Ascending aorta (tissue), 2 donors: Measurements from ENCODE around the gene NFXL1. TPM values are rescaled to one million over a fixed set of nuclear protein-coding genes. Genes with fewer than 3 reads are reported as not detected.

ENCODE experiments used
- DNase-seq, 2 donors: peaks; one replicate each; pipeline ENCODE4 v3.0.0-alpha.2; 2019; ENCODE audit warnings: low spot score in 2 of 2
- H3K27ac ChIP-seq, 2 donors: fragments of 200-600 bp; sonication (generic); one replicate each; pipeline ENCODE4 v1.5.1; 2016 to 2017; ENCODE audit warnings: mild to moderate bottlenecking in 1 of 2
- H3K27me3 ChIP-seq: fragments of 200-600 bp; sonication (generic); one replicate; pipeline ENCODE4 v1.5.1; 2017
- H3K36me3 ChIP-seq, 2 donors: fragments of 200-600 bp; sonication (generic); one replicate each; pipeline ENCODE4 v1.5.1; 2016
- H3K4me1 ChIP-seq, 2 donors: fragments of 200-600 bp; sonication (generic); one replicate each; pipeline ENCODE4 v1.5.1; 2016 to 2017; ENCODE audit warnings: mild to moderate bottlenecking in 1 of 2
- H3K4me3 ChIP-seq, 2 donors: fragments of 200-600 bp; sonication (generic); one replicate each; pipeline ENCODE4 v1.5.1; 2016 to 2017; ENCODE audit warnings: mild to moderate bottlenecking in 1 of 2
- H3K9me3 ChIP-seq, 2 donors: fragments of 200-600 bp; sonication (generic); one replicate each; pipeline ENCODE4 v1.5.1; 2016
- CTCF ChIP-seq, 3 experiments: fragments of 200-600 bp in 2 of 3; fragments of 450-650 bp in 1 of 3; sonication (generic) in 2 of 3; IDR thresholded peaks; one replicate each; pipeline ENCODE4 v1.5.1; 2016 to 2019; ENCODE audit warnings: antibody characterized with exemption in 3 of 3, mild to moderate bottlenecking in 1 of 3, moderate library complexity in 1 of 3
- intact Hi-C: fragments of 100-400 bp; cut with DNase I; formaldehyde crosslinking; loops from one replicate; pipeline ENCODE4 v1.15.1; 2023
- total RNA-seq: library from RNA; depleted of rRNA; stranded (reverse); fragments of >200 nt; gene quantifications from one replicate; pipeline ENCODE4 v1.1.0, GENCODE V29; 2016

Gene NFXL1
- total RNA-seq, 1 donor from 2014 or later = 5.2 TPM

DNA sequence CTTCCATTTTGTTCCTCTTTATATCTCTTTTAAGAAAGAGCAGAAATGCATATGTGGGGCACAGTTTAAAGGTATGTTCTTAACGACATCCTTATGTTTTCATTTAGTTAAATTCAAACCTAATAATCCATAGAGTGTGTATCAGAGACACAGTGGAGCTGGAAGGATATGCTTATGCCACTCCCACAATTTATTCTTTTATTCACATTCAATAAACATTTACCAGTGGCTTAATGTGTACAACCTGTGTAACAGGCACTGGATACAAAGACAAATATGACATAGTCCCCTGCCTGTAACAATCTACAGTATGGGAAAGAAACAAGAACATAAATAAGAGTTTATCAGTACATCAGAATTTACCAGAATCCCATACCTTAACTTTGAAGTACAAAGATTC is 54.1 kb downstream of the NFXL1 start:
- H3K4me3 ChIP-seq = no peak overlapping the region
- no peak overlapping the region for H3K27ac ChIP-seq
- no peaks in the 10 kb centered on the region for H3K36me3 ChIP-seq
- intact Hi-C loops = no loop called here
- H3K9me3 ChIP-seq = no peaks in the 10 kb centered on the region
- TF ChIP-seq CTCF (IDR thresholded peaks at IDR 0.05) = no peak
- H3K4me1 ChIP-seq = no peaks in the 10 kb centered on the region
- no peaks in the 10 kb centered on the region for H3K27me3 ChIP-seq
- DNase-seq = no peak

GRCh38 chr4:47858006-47858405 is 56.4 kb downstream of the NFXL1 start:
- H3K9me3 ChIP-seq = no peaks in the 10 kb centered on the region
- no peak overlapping the region for H3K4me3 ChIP-seq
- no peaks in the 10 kb centered on the region for H3K4me1 ChIP-seq
- TF ChIP-seq CTCF (IDR thresholded peaks at IDR 0.05) = no peak
- no peak overlapping the region for H3K27ac ChIP-seq
- no peak for DNase-seq
- intact Hi-C loops = no loop called here
- no peaks in the 10 kb centered on the region for H3K27me3 ChIP-seq
- peaks cover 0 to 4% of the 10 kb centered on the region in 2 donors for H3K36me3 ChIP-seq

GRCh38 chr4:47856713-47857112 is 57.7 kb downstream of the NFXL1 start:
- peaks cover 0 to 4% of the 10 kb centered on the region in 2 donors for H3K36me3 ChIP-seq
- no peak for DNase-seq
- H3K27me3 ChIP-seq = no peaks in the 10 kb centered on the region
- intact Hi-C loops = no loop called here
- H3K9me3 ChIP-seq = no peaks in the 10 kb centered on the region
- TF ChIP-seq CTCF (IDR thresholded peaks at IDR 0.05) = no peak
- H3K27ac ChIP-seq = no peak overlapping the region
- H3K4me1 ChIP-seq = no peaks in the 10 kb centered on the region
- H3K4me3 ChIP-seq = no peak overlapping the region

DNA sequence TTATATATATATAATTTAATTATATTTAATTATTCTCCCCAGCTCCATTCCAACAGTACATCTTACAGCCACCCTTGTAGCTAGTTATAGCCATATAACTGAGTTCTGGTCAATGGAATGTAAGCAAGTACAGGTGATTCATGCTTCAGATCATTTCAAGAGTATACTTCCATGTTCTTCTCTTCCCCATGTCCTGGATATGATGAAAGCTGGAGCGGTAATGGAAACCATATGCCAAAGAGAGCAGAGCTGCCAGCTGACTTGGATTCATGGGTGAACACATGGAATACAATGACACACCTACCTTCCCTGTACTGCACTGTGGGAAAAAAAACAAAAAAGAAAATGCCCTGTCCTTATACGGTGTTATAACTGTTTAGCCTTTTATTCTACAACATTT is 59.0 kb downstream of the NFXL1 start:
- Histone ChIP-seq H3K36me3 (peaks cover 0 to 4% of the 10 kb centered on the region in 2 donors), H3K27me3 (no peaks in the 10 kb centered on the region), H3K9me3 (no peaks in the 10 kb centered on the region), H3K27ac (no peak overlapping the region), H3K4me1 (no peaks in the 10 kb centered on the region), H3K4me3 (no peak overlapping the region)
- TF ChIP-seq CTCF (IDR thresholded peaks at IDR 0.05) = no peak
- intact Hi-C loops = no loop called here
- DNase-seq = no peak

GRCh38 chr4:47852136-47852535 is 62.2 kb downstream of the NFXL1 start:
- Histone ChIP-seq H3K4me1 (no peaks in the 10 kb centered on the region), H3K36me3 (peaks cover 0 to 14% of the 10 kb centered on the region in 2 donors), H3K27me3 (no peaks in the 10 kb centered on the region), H3K9me3 (no peaks in the 10 kb centered on the region), H3K27ac (no peak overlapping the region), H3K4me3 (no peak overlapping the region)
- no peak for DNase-seq
- intact Hi-C loops = no loop called here
- no peak for TF ChIP-seq CTCF (IDR thresholded peaks at IDR 0.05)

DNA sequence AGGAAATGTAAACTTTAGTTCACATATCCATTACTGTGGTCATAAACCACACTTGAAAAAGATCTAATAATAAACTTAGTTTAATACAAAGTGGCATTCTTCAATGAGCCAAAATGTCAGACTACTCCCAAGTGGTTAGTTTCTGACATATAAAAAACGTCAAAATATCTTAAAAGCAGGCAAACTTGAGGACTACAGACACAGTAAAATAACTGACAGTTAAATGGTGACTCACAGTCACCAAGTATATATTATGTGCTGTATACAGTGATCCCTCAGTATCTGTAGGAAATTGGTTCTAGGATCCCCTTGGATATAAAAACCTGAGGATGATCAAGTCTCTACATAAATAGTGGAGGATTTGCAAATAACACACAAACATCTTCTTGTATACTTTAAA is 64.9 kb downstream of the NFXL1 start:
- intact Hi-C loops = no loop called here
- H3K36me3 ChIP-seq = peaks cover 0 to 14% of the 10 kb centered on the region in 2 donors
- TF ChIP-seq CTCF (IDR thresholded peaks at IDR 0.05) = no peak

More for the DNA sequence above, 64.9 kb downstream of the NFXL1 start:
- Histone ChIP-seq H3K27me3 (no peaks in the 10 kb centered on the region), H3K9me3 (no peaks in the 10 kb centered on the region), H3K4me1 (no peaks in the 10 kb centered on the region), H3K4me3 (no peak overlapping the region), H3K27ac (no peak overlapping the region)
- no peak for DNase-seq
